Subcutaneous preadipocyte (primary cell): ENCODE data around the gene ACLY. TPM values are rescaled to one million over a fixed set of nuclear protein-coding genes. Genes with fewer than 3 reads are reported as not detected.

Experiments used
- small RNA-seq: library from RNA; depleted of rRNA; stranded (forward); fragments of <200 nt; gene quantifications from one replicate; pipeline ENCODE3, GENCODE V24; 2012
- total RNA-seq: library from RNA; depleted of rRNA; stranded (reverse); fragments of >200 nt; gene quantifications from 2 replicates; pipeline ENCODE4 v1.2.3, GENCODE V29; 2012

ACLY gene
- 233 and 404 TPM in 2 replicates for total RNA-seq

GRCh38 chr17:41918314-41919164 lies at the start of gene ACLY:
ACLY (minus strand) TSS chr17:41918951; CDS start chr17:41913873, 5,078 bp downstream.

DNA sequence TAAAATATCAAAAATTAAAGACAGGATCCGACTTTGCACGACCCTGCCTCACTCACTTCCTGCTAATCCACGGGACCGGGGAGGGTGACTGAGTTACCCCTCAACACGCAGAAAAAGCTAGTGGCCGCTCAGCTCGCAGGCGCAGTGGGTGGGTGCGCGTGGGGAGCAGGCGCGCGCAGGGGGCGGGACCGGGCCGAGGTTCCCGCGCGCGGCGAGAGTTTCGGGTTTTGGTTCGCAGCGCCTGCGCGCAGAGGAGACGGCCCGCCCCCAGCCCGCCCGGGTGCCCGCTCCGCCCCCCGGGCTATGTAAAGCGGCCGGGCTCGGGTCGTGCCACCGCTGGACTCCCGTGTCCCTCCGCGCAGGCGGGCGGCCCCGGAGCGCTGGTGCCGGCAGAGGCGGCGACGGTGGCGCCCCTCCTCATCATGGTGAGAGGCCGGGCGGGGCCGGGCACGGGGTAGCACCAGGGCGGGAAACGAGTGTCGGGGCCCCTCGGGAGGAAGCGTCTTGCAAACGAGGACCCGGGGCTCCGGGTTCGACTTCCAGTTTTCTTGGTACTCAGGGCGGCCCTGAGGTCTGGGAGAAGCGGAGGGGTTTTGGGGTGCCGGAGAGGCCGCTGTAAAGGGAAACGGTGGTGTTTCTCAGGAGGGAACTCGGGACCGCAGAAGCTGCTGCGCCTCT lies 47.9 kb upstream of the ACLY start, which contains the start of gene CNP:
Gene CNP (plus strand): TSS at position 333 of the 678 bp plus-strand sequence. CDS start 90 bp downstream, at position 423.

GRCh38 chr17:41930009-41930832 lies 11.5 kb upstream of the ACLY start, which contains the start of gene ODAD4:
ODAD4 (plus strand) TSS chr17:41930617; CDS start chr17:41930724, 107 bp downstream.

GRCh38 chr17:41864836-41865595 lies 53.7 kb downstream of the ACLY start, which contains the start of gene KLHL11:
KLHL11 (minus strand) TSS chr17:41865423; CDS start chr17:41865370, 53 bp downstream.

GRCh38 chr17:41837761-41838538 lies 80.8 kb downstream of the ACLY start, which contains the start of gene KLHL10:
KLHL10 (plus strand) TSS chr17:41837825; CDS start chr17:41837933, 108 bp downstream.

DNA sequence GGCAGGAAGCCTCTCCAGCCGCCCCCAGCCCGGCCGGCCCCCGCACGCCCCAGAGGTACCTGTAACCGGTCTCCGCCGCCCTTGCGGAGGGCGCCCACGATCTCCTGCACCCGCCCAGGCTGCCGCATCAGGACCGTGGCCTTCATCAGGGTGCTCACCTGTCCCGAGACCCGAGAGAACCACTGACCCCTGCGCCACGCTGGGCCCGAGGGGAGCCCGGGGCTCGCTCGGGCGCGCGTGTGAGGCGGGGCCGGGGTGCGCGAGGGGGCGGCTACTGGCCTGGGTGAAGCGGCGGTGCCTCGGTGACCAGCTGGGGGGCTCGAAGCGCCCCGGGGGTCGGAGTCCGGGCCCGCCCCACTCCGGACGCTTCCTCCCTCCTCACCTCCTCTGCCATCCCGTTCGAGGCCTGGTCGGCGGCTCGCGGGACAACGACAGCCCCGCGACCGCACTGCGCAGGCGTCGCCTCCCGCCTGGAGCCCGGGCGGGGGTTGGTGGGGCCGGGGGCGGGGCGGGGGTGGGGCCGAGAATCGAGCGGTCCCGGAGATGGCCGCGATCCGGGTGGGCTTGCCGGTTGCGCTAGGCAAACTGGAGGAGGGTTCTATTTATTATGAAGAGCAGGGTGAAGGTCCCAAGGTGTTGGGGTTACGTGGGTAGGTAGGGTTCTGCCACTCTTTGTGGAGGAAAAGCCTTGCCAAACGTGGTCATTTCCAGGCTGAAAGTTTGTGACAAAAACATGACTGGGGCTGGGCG lies 82.8 kb downstream of the ACLY start, which contains the start of gene NT5C3B:
Gene NT5C3B (minus strand): TSS at position 433 of the 750 bp plus-strand sequence. CDS start 39 bp downstream, at position 394.

Small RNA genes lying within 50 kb of the gene (small RNA-seq; reads per million reads assigned to genes)
- not detected for gene AC125257.2

Other genes with a start within 250 kb of the ACLY start
- gene EIF1, start 230.1 kb downstream of the ACLY start, total RNA-seq = 55.1 and 55.7 TPM in 2 replicates
- not detected in 2 replicates for gene GAST, start 206.6 kb downstream of the ACLY start, total RNA-seq
- not detected in 2 replicates for gene HAP1, start 184.3 kb downstream of the ACLY start, total RNA-seq
- gene JUP, start 132.2 kb downstream of the ACLY start, total RNA-seq = 0.98 and 3.7 TPM in 2 replicates
- gene P3H4, start 107.0 kb downstream of the ACLY start, total RNA-seq = 38.6 and 42.0 TPM in 2 replicates
- 239 and 240 TPM in 2 replicates for gene FKBP10, start 105.9 kb downstream of the ACLY start, total RNA-seq
- 43.4 and 61.7 TPM in 2 replicates for gene NT5C3B, start 82.7 kb downstream of the ACLY start, total RNA-seq
- gene KLHL10, start 81.1 kb downstream of the ACLY start, total RNA-seq = under 0.01 and 0.37 TPM in 2 replicates
- gene KLHL11, start 53.5 kb downstream of the ACLY start, total RNA-seq = 19.1 and 30.3 TPM in 2 replicates
- gene ODAD4, start 11.7 kb upstream of the ACLY start, total RNA-seq = 0.37 and 0.59 TPM in 2 replicates
- 48.5 and 54.0 TPM in 2 replicates for gene CNP, start 47.8 kb upstream of the ACLY start, total RNA-seq
- 64.3 and 78.8 TPM in 2 replicates for gene DNAJC7, start 98.5 kb upstream of the ACLY start, total RNA-seq
- 19.5 and 26.0 TPM in 2 replicates for gene NKIRAS2, start 101.1 kb upstream of the ACLY start, total RNA-seq
- under 0.01 and 0.37 TPM in 2 replicates for gene C17orf113, start 131.7 kb upstream of the ACLY start, total RNA-seq
- gene ZNF385C, start 179.5 kb upstream of the ACLY start, total RNA-seq = not detected in 2 replicates
- gene DHX58, start 193.8 kb upstream of the ACLY start, total RNA-seq = 4.5 and 7.0 TPM in 2 replicates
- 13.6 and 15.6 TPM in 2 replicates for gene KAT2A, start 202.4 kb upstream of the ACLY start, total RNA-seq
- not detected in 2 replicates for gene HSPB9, start 203.9 kb upstream of the ACLY start, total RNA-seq
- gene RAB5C, start 236.0 kb upstream of the ACLY start, total RNA-seq = 86.7 and 87.2 TPM in 2 replicates